ENCODE data around the gene WWP2.

Gene WWP2

GRCh38 chr16:69888005-69888590 lies 126.0 kb downstream of the WWP2 start:
- FAIRE-seq, result no peak
- DNase-seq (ENCODE audit: insufficient read length, low spot score), result no peak
- no peak for TF ChIP-seq CTCF (IDR thresholded peaks at IDR 0.05; ENCODE audit: insufficient read depth, missing control alignments)

DNA sequence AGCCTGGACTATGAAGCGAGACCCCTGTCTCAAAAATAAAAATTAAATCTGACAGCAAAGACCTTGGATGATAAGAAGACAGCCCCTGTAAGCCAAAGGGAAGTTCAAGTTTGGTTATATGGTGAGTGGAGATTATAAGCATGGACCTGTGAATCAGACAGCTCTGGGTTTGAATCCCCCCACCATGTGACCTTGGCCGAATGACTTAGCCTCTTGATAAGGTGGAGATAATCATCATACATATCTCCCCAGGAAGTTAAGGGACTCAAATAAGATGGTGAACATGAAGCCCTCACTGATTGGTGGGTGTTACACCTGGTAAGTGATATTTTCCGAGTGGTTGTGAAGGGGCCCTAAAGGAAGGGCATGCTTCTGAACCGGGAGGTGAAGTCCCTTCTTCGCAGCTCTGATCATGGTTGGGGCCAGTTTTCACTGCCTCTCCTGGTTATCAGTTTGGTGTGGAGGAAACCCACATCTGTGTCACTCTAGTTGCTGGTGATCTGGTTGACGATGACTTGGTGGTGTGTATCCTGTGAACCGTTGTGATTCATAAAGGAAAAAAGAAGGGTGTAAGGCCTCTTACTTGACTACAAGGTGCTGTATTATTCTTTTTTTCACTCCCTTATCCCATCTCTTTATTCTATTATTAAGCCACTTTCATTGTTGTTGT lies 127.3 kb downstream of the WWP2 start:
- DNase-seq (ENCODE audit: insufficient read length, low spot score) (no peak), FAIRE-seq (no peak)

DNA sequence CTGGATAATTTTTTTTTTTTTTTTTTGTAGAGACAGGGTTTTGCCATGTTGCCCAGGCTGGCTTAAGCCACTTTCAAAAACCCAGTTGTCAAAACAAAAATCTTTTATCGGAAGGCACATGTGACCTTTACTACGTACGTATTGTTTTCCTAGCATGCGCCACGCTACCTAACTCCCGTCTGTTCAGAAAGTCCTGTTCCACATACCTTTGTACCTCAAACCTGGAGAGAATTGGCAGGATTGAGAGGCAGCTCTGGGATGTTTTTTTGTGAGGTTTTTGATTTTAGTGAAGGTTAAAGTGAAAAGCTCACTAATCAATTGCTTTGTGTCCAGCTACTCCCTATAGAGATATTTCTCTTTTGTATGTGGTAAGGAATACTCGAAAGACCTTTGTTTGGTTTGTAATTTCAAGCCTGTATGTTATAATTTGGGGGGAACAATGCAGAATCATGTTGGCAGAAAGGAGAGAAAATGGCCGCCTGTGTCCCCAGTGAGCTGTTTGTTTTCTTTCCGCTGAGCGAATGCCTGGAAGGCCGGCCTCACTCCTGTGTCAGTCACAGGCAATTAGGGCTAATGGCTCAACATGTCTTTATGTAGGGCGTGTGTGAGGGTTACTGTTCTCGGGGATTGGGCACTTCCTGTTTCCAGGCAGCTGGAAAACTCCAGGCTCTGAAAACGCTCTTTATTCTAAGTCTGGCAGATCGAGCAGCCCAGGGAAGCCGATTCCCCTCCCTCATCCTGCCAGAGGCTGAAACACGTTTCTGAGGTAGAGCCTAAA lies 128.2 kb downstream of the WWP2 start:
- DNase-seq (ENCODE audit: insufficient read length, low spot score) (no peak), FAIRE-seq (no peak)
- no peak for TF ChIP-seq CTCF (IDR thresholded peaks at IDR 0.05; ENCODE audit: insufficient read depth, missing control alignments)

More for the DNA sequence above, 127.3 kb downstream of the WWP2 start:
- no peak for TF ChIP-seq CTCF (IDR thresholded peaks at IDR 0.05; ENCODE audit: insufficient read depth, missing control alignments)

DNA sequence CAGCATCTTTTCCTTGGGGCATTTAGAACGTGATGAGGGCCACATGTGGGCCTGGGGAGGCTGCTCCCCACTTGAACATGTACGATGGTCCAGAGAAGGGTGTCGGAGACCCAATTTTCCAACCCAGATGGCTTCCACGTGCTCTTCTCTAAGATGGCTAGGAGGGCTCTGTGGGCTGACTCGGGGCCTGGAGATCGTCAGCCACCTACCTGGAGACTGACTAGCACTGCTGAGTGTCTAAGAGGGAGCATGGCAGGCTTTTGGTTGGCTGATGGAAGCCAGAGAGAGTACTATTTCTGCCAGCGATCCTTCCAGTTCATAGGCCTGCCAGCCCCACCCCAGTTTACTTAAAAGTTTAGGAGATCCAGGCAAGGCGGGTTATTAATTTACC lies 128.8 kb downstream of the WWP2 start:
- FAIRE-seq, result no peak
- no peak for DNase-seq (ENCODE audit: insufficient read length, low spot score)
- no peak for TF ChIP-seq CTCF (IDR thresholded peaks at IDR 0.05; ENCODE audit: insufficient read depth, missing control alignments)

DNA sequence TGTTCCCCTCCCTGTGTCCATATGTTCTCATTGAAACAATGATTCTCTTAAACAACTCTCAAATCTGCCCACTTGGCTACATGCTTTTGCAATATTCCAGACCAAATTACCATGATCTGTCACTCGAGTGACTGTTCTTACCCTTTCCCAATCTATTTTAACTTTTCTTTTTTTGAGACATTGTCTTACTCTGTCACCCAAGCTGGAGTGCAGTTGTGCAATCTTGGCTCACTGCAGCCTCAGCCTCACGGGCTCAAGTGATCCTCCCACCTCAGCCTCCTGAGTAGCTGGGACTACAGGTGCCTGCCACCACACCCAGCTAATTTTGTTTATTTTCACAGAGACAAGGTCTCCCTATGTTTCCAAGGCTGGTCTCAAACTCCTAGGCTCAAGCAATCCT lies 130.2 kb downstream of the WWP2 start:
- DNase-seq (ENCODE audit: insufficient read length, low spot score) (no peak), FAIRE-seq (no peak)
- TF ChIP-seq CTCF (IDR thresholded peaks at IDR 0.05; ENCODE audit: insufficient read depth, missing control alignments), result no peak

DNA sequence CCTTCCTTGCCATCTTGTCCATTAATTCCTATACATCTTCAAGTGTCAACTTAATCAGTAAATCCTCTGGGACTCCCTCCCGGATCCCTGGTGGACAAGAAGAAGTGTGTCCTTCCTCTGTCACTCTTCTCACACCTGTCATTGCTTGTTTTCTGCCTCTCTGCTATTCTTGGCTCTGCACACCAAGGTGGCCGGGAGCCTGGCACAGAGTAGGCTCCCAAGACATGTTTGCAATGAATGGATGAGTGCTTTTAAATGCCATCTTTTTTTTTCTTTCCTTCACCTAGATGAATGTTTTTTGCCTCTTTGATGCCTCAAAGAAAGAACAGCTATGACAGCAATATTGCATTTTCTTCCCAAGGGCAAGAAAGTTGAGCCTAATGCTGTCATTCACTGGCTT lies 131.0 kb downstream of the WWP2 start:
- FAIRE-seq (no peak), DNase-seq (ENCODE audit: insufficient read length, low spot score) (no peak)
- no peak for TF ChIP-seq CTCF (IDR thresholded peaks at IDR 0.05; ENCODE audit: insufficient read depth, missing control alignments)

DNA sequence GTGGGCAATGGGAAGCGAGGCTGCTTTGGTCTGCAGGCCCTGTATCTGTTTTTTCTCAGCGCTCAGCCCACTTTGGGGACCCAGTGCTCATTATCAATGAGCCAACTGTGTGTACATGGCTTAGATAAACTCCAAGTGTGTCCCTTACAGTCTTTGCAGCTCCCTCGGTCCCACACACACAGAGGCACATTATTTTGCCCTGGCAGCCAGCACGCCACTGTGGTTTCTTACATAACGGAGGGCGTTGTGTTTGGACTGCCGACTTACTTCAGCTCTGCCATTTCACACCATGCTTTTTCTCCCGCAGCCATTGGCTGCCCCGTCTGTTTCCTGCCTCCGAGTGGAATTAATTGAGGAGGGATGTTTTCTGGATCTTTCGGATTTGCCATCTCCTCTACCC lies 132.5 kb downstream of the WWP2 start:
- no peak for DNase-seq (ENCODE audit: insufficient read length, low spot score)
- FAIRE-seq, result no peak
- no peak for TF ChIP-seq CTCF (IDR thresholded peaks at IDR 0.05; ENCODE audit: insufficient read depth, missing control alignments)
